H1 (cell line): ENCODE measurements around the gene SPPL2A. TPM values are rescaled to one million over a fixed set of nuclear protein-coding genes. Genes with fewer than 3 reads are reported as not detected.

Experiments
- CTCF ChIA-PET: fragments of 300-600 bp; sonication (Branson Sonifier 250); formaldehyde crosslinking; loops from one replicate; lab custom pipeline; 2021; ENCODE audit not compliant: partially characterized antibody; lab: Charles Lee
- POLR2A ChIA-PET: fragments of 300-600 bp; sonication (Branson Sonifier 250); formaldehyde crosslinking; loops from one replicate; lab custom pipeline; 2021; ENCODE audit warnings: inconsistent platforms; ENCODE audit not compliant: partially characterized antibody; lab: Charles Lee
- DNase-seq, 2 experiments: peaks; one replicate each; pipeline versions ENCODE4 v3.0.0 to v3.0.0-alpha.2; 2010 to 2022; ENCODE audit warnings: low spot score in 2 of 2, low read depth in 1 of 2, mixed read lengths in 1 of 2
- FAIRE-seq: peaks from 2 replicates; lab custom pipeline; 2011; peaks lifted over from hg19 to GRCh38; lab: Jason Lieb, UNC
- H2AFZ ChIP-seq: 2 replicates; pipeline ENCODE4 v1.8.1; 2012; ENCODE audit warnings: low read length, inconsistent platforms
- H2AK5ac ChIP-seq: 2 replicates; pipeline ENCODE4 v1.6.1; 2013; ENCODE audit warnings: low read depth, low read length
- H2BK120ac ChIP-seq: replicated peaks from 2 replicates; pipeline ENCODE3; 2013; ENCODE audit warnings: low read depth, low read length, inconsistent platforms
- H2BK12ac ChIP-seq: 2 replicates; pipeline ENCODE4 v1.6.1; 2013; ENCODE audit warnings: low read depth, low read length
- H2BK15ac ChIP-seq: 2 replicates; pipeline ENCODE4 v1.6.1; 2013; ENCODE audit warnings: low read length
- H2BK20ac ChIP-seq: 2 replicates; pipeline ENCODE4 v1.6.1; 2013; ENCODE audit warnings: low read length
- H2BK5ac ChIP-seq: 2 replicates; pipeline ENCODE4 v1.6.1; 2013; ENCODE audit warnings: low read depth, low read length
- H3K14ac ChIP-seq: 2 replicates; pipeline ENCODE4 v1.6.1; 2013; ENCODE audit warnings: inconsistent platforms; ENCODE audit not compliant: insufficient read length
- H3K18ac ChIP-seq: 2 replicates; pipeline ENCODE4 v1.6.1; 2013; ENCODE audit warnings: low read length; ENCODE audit errors: extremely low read depth
- H3K23ac ChIP-seq: 2 replicates; pipeline ENCODE4 v1.6.1; 2013; ENCODE audit warnings: inconsistent platforms; ENCODE audit not compliant: insufficient read length
- H3K23me2 ChIP-seq: 2 replicates; pipeline ENCODE4 v1.6.1; 2013; ENCODE audit warnings: low read depth, low read length
- H3K27ac ChIP-seq: 2 replicates; pipeline ENCODE4 v1.6.1; 2011; ENCODE audit warnings: low read depth, low read length, inconsistent platforms
- H3K27me3 ChIP-seq, 4 experiments: replicated peaks in 1 of 4; 1 replicate in 1 of 4; 2 replicates in 3 of 4; pipeline versions ENCODE4 v1.6.1 to v1.8.1; 2011 to 2013; ENCODE audit warnings: low read length in 3 of 4, mild to moderate bottlenecking in 3 of 4, inconsistent platforms in 2 of 4, mixed read lengths in 2 of 4, moderate library complexity in 1 of 4; ENCODE audit not compliant: control insufficient read depth in 3 of 4, insufficient read depth in 3 of 4; ENCODE audit errors: extremely low read depth in 1 of 4
- H3K36me3 ChIP-seq, 4 experiments: 2 replicates each; pipeline versions ENCODE4 v1.6.1 to v1.8.1; 2011 to 2013; ENCODE audit warnings: mild to moderate bottlenecking in 4 of 4, low read length in 3 of 4, moderate library complexity in 2 of 4, control low read depth in 1 of 4, inconsistent platforms in 1 of 4; ENCODE audit not compliant: insufficient read depth in 4 of 4, control insufficient read depth in 2 of 4
- H3K4ac ChIP-seq: replicated peaks from 2 replicates; pipeline ENCODE3; 2013; ENCODE audit warnings: low read length, low read depth, mixed read lengths, inconsistent platforms; ENCODE audit not compliant: insufficient read length
- H3K4me1 ChIP-seq, 4 experiments: replicated peaks in 1 of 4; 1 replicate in 1 of 4; 2 replicates in 3 of 4; pipeline versions ENCODE4 v1.6.1 to v1.8.1; 2011 to 2013; ENCODE audit warnings: low read length in 3 of 4, inconsistent platforms in 2 of 4, mixed read lengths in 1 of 4; ENCODE audit not compliant: insufficient read depth in 4 of 4, control insufficient read depth in 3 of 4
- H3K4me2 ChIP-seq, 2 experiments: 2 replicates each; pipeline versions ENCODE4 v1.6.1 to v1.8.1; 2011 to 2013; ENCODE audit warnings: low read depth in 2 of 2, low read length in 2 of 2, control low read depth in 1 of 2, inconsistent platforms in 1 of 2, mild to moderate bottlenecking in 1 of 2; ENCODE audit not compliant: insufficient read depth in 1 of 2
- H3K4me3 ChIP-seq, 4 experiments: fragments of 200-600, 300-600 bp in 1 of 4; sonication (generic), shearing (Covaris generic), sonication (Bioruptor Twin) in 1 of 4; 2 replicates each; pipeline versions ENCODE4 v1.5.1 to v1.8.1; 2011 to 2016; ENCODE audit warnings: low read length in 4 of 4, low read depth in 3 of 4, control low read depth in 2 of 4, inconsistent platforms in 2 of 4, mild to moderate bottlenecking in 2 of 4, mixed read lengths in 1 of 4, moderate library complexity in 1 of 4; ENCODE audit not compliant: insufficient read depth in 2 of 4; ENCODE audit errors: extremely low read depth in 1 of 4
- H3K56ac ChIP-seq: replicated peaks from 2 replicates; pipeline ENCODE3; 2013; ENCODE audit warnings: low read depth, mild to moderate bottlenecking, mixed read lengths, low read length, inconsistent platforms; ENCODE audit not compliant: insufficient read length
- H3K79me1 ChIP-seq: 2 replicates; pipeline ENCODE4 v1.6.1; 2013; ENCODE audit warnings: low read depth, low read length, control low read depth
- H3K79me2 ChIP-seq, 2 experiments: 2 replicates each; pipeline versions ENCODE4 v1.6.1 to v1.8.1; 2012 to 2013; ENCODE audit warnings: low read length in 2 of 2, mild to moderate bottlenecking in 2 of 2, inconsistent platforms in 1 of 2; ENCODE audit not compliant: insufficient read depth in 2 of 2, control insufficient read depth in 1 of 2
- H3K9ac ChIP-seq, 4 experiments: replicated peaks in 1 of 4; 1 replicate in 1 of 4; 2 replicates in 3 of 4; pipeline versions ENCODE4 v1.6.1 to v1.8.1; 2011 to 2013; ENCODE audit warnings: low read depth in 3 of 4, low read length in 3 of 4, control low read depth in 2 of 4, mild to moderate bottlenecking in 2 of 4, moderate library complexity in 2 of 4, inconsistent platforms in 1 of 4; ENCODE audit errors: extremely low read depth in 1 of 4
- H3K9me3 ChIP-seq, 2 experiments: 2 replicates each; pipeline versions ENCODE4 v1.6.1 to v1.8.1; 2012 to 2013; ENCODE audit warnings: mild to moderate bottlenecking in 2 of 2, moderate library complexity in 2 of 2, control low read depth in 1 of 2, inconsistent platforms in 1 of 2, low read depth in 1 of 2, low read length in 1 of 2, mixed read lengths in 1 of 2; ENCODE audit not compliant: insufficient read depth in 2 of 2
- H4K20me1 ChIP-seq, 2 experiments: replicated peaks in 1 of 2; 2 replicates each; pipeline versions ENCODE3 to v1.8.1; 2011 to 2013; ENCODE audit warnings: inconsistent platforms in 2 of 2, low read length in 2 of 2, mild to moderate bottlenecking in 1 of 2; ENCODE audit not compliant: insufficient read depth in 2 of 2, control insufficient read depth in 1 of 2
- H4K5ac ChIP-seq: 2 replicates; pipeline ENCODE4 v1.6.1; 2013; ENCODE audit warnings: low read length, low read depth, mixed read lengths, inconsistent platforms; ENCODE audit not compliant: insufficient read length
- H4K8ac ChIP-seq: 2 replicates; pipeline ENCODE4 v1.8.0; 2013; ENCODE audit warnings: mild to moderate bottlenecking, moderate library complexity, low read length, inconsistent platforms; ENCODE audit not compliant: insufficient read depth; ENCODE audit errors: extremely low read depth
- H4K91ac ChIP-seq: replicated peaks from 2 replicates; pipeline ENCODE3; 2013; ENCODE audit warnings: low read length, mixed read lengths, inconsistent platforms; ENCODE audit not compliant: insufficient read length
- CBX5 ChIP-seq: fragments of 300-800, 300-1000 bp; sonication (generic); IDR thresholded peaks from 2 replicates; pipeline ENCODE4 v1.7.1; 2016; ENCODE audit warnings: antibody characterized with exemption, low read length, low read depth
- CREB1 ChIP-seq: IDR thresholded peaks from 2 replicates; pipeline ENCODE4 v1.6.1; 2012; ENCODE audit warnings: inconsistent platforms
- CTBP2 ChIP-seq: IDR thresholded peaks from 2 replicates; pipeline ENCODE4 v1.7.0; 2011; ENCODE audit warnings: borderline replicate concordance, mild to moderate bottlenecking, moderate library complexity, mixed read lengths, low read length; ENCODE audit not compliant: insufficient read depth, insufficient read length
- E2F6 ChIP-seq: IDR thresholded peaks from 2 replicates; pipeline ENCODE4 v1.6.1; 2012; ENCODE audit warnings: inconsistent platforms
- GABPA ChIP-seq: IDR thresholded peaks from 2 replicates; pipeline ENCODE4 v1.6.1; 2011; ENCODE audit warnings: mild to moderate bottlenecking, low read length, moderate library complexity, borderline replicate concordance; ENCODE audit not compliant: insufficient read depth
- JUN ChIP-seq: IDR thresholded peaks from 2 replicates; pipeline ENCODE4 v1.6.1; 2011; ENCODE audit warnings: low read depth, mild to moderate bottlenecking, improper control_type of control experiment, low read length
- KDM1A ChIP-seq: fragments of 200-600, 300-600 bp; sonication (generic); IDR thresholded peaks from 2 replicates; pipeline ENCODE4 v1.7.1; 2016; ENCODE audit warnings: mild to moderate bottlenecking, low read length, borderline replicate concordance
- MAFK ChIP-seq: IDR thresholded peaks from 2 replicates; pipeline ENCODE4 v1.6.1; 2012; ENCODE audit warnings: low read depth, mild to moderate bottlenecking, improper control_type of control experiment, low read length
- POLR2A ChIP-seq, 2 experiments: IDR thresholded peaks; 1 replicate in 1 of 2; 2 replicates in 1 of 2; pipeline ENCODE4 v1.6.1; 2011; ENCODE audit warnings: low read depth in 2 of 2, low read length in 2 of 2, mild to moderate bottlenecking in 2 of 2; ENCODE audit errors: control extremely low read depth in 1 of 2
- POLR2AphosphoS5 ChIP-seq: IDR thresholded peaks from 2 replicates; pipeline ENCODE4 v1.6.1; 2011; ENCODE audit warnings: low read depth, low read length
- SIN3A ChIP-seq, 2 experiments: IDR thresholded peaks in 1 of 2; conservative IDR thresholded peaks in 1 of 2; 2 replicates each; pipeline ENCODE4 v1.6.1; 2011 to 2012; ENCODE audit warnings: low read length in 2 of 2, improper control_type of control experiment in 1 of 2, low read depth in 1 of 2, mild to moderate bottlenecking in 1 of 2
- SIRT6 ChIP-seq: IDR thresholded peaks from one replicate; pipeline ENCODE4 v1.7.1; 2012; ENCODE audit warnings: low read length, inconsistent platforms
- SP4 ChIP-seq: IDR thresholded peaks from 2 replicates; pipeline ENCODE4 v1.6.1; 2012; ENCODE audit warnings: low read length, inconsistent platforms
- TCF12 ChIP-seq: IDR thresholded peaks from 2 replicates; pipeline ENCODE4 v1.6.1; 2011; ENCODE audit warnings: low read depth, mild to moderate bottlenecking, low read length
- WGBS, 2 experiments: shearing (Covaris generic) in 1 of 2; methylation state at CpG; one replicate each; pipeline versions ENCODE4 v1.1.6 to v1.1.7; 2013 to 2015; ENCODE audit warnings: low lambda C conversion rate in 2 of 2, mixed read lengths in 2 of 2, inconsistent platforms in 1 of 2, low coverage in 1 of 2, missing lambda C conversion rate in 1 of 2; ENCODE audit not compliant: insufficient replicate concordance in 2 of 2, insufficient coverage in 1 of 2, insufficient read length in 1 of 2; ENCODE audit errors: extremely low coverage in 1 of 2, missing lambda C conversion rate in 1 of 2; 5-methylcytosine and 5-hydroxymethylcytosine counted together
- polyA plus RNA-seq, 7 experiments: library from polyadenylated mRNA; depleted of rRNA in 3 of 7; stranded (reverse) in 5 of 7; unstranded in 2 of 7; fragments of >200 nt in 5 of 7; fragments of 200-250 nt in 2 of 7; gene quantifications; 1 replicate in 5 of 7; 2 replicates in 1 of 7; 4 replicates in 1 of 7; pipeline versions ENCODE4 v1.2.1 to v1.2.3, GENCODE V29; 2011 to 2013; ENCODE audit warnings: missing spikeins in 2 of 7, mixed read lengths in 2 of 7
- total RNA-seq: library from RNA; stranded (reverse); fragmentation: NEBNext Ultra II Directional; extraction: Animal tissue kit (Norgen Biotek cat#: 25700); gene quantifications from 2 replicates; pipeline ENCODE4 v1.2.1, GENCODE V29; 2021

Gene SPPL2A
- total and polyA plus RNA-seq, 2 of the 8 experiments (the other 6 are each of a cell fraction or from before 2014, with no cell fraction given) = 15.6 to 52.9 TPM

- H3K56ac ChIP-seq = no peak overlapping the region
- H4K5ac ChIP-seq = no peak overlapping the region
- H3K27ac ChIP-seq = no peak overlapping the region
- WGBS, 2 experiments = 72% methylated on average over 5 of the region's 5 CpGs; no CpG with 5 or more reads in 1 of the 2 experiments
- H2BK15ac ChIP-seq = no peak overlapping the region
- CTCF ChIA-PET = interaction anchor here (1.5 kb wide), 1 partner anchor 67 kb away, joined by 7 read pairs; no protein-coding TSS in a partner anchor
- no peaks in the 10 kb centered on the region for H3K79me1 ChIP-seq
- no peak overlapping the region for H3K4me3 ChIP-seq
- H2BK20ac ChIP-seq = no peak overlapping the region
- H3K79me2 ChIP-seq = no peaks in the 10 kb centered on the region
- H4K8ac ChIP-seq = no peak overlapping the region
- no peak overlapping the region for H2AFZ ChIP-seq
- H3K23ac ChIP-seq = no peak overlapping the region
- no peak overlapping the region for H2BK12ac ChIP-seq
- H3K27me3 ChIP-seq = no peaks in the 10 kb centered on the region
- DNase-seq = no peak
- H4K91ac ChIP-seq = no peak overlapping the region
- no peak overlapping the region for H3K14ac ChIP-seq
- no peak overlapping the region for H3K18ac ChIP-seq
- no peaks in the 10 kb centered on the region for H4K20me1 ChIP-seq
- H3K9ac ChIP-seq = no peak overlapping the region
- TF ChIP-seq SIRT6 (no peak), E2F6 (no peak), SP4 (no peak), CBX5 (no peak), CREB1 (no peak), JUN (no peak), POLR2AphosphoS5 (no peak), SIN3A (conservative IDR thresholded peaks at IDR 0.05 in 1 of 2, IDR thresholded peaks at IDR 0.05 in 1 of 2; ENCODE audit: low read depth in 1 of 2, low read length in 2 of 2) (no peak), KDM1A (no peak), GABPA (no peak), CTBP2 (no peak), POLR2A (IDR thresholded peaks at IDR 0.05; ENCODE audit: control extremely low read depth in 1 of 2, low read depth in 2 of 2, low read length in 2 of 2) (no peak), TCF12 (no peak), MAFK (no peak)
- TF ChIP-seq, all 59 proteins: peak for 0
- Histone ChIP-seq H3K9me3 (peaks cover 0 to 3% of the 10 kb centered on the region in 2 experiments; a peak in 1 of 4 replicates), H3K4ac (no peak overlapping the region), H2BK5ac (no peak overlapping the region), H3K36me3 (no peaks in the 10 kb centered on the region), H3K4me2 (no peak overlapping the region), H2BK120ac (no peak overlapping the region), H2AK5ac (no peak overlapping the region), H3K23me2 (no peaks in the 10 kb centered on the region), H3K4me1 (no peaks in the 10 kb centered on the region)
- POLR2A ChIA-PET = no interaction called here
- no peak for FAIRE-seq
Measured at GRCh38 chr15:50808728-50809127, 43.2 kb upstream of the SPPL2A start.
